Stimulated activated CD8-positive, alpha-beta memory T cell treated with anti-CD3 and anti-CD28 coated beads, Interleukin-15, amount 100 ng/mL, for 48 hours (primary cell): Measurements from ENCODE around the gene PFDN4.
"Not testable (repeated sequence)": the region's sequence is repeated elsewhere in the genome, so short reads cannot be mapped to it uniquely, and the experiment has no call there.

Source experiments
- DNase-seq, 2 donors: peaks; one replicate each; pipeline ENCODE4 v3.0.0-alpha.2; 2020; ENCODE audit warnings: low read depth in 2 of 2

Gene PFDN4

GRCh38 chr20:54223751-54224150, 15.9 kb downstream of the PFDN4 start:
- DNase-seq, result no peak

- not testable (repeated sequence) for DNase-seq
Observed at GRCh38 chr20:54224642-54225041, 16.8 kb downstream of the PFDN4 start.

GRCh38 chr20:54227241-54227640, 19.4 kb downstream of the PFDN4 start:
- DNase-seq, result no peak

GRCh38 chr20:54227751-54228150, 19.9 kb downstream of the PFDN4 start:
- DNase-seq, result no peak

- no peak for DNase-seq
Observed at GRCh38 chr20:54228841-54229240, 21.0 kb downstream of the PFDN4 start.

GRCh38 chr20:54229566-54230160, 21.8 kb downstream of the PFDN4 start:
- no peak for DNase-seq

- DNase-seq, result no peak
Observed at GRCh38 chr20:54231036-54231435, 23.1 kb downstream of the PFDN4 start.

GRCh38 chr20:54234991-54235390, 27.1 kb downstream of the PFDN4 start:
- DNase-seq, result no peak

- DNase-seq, result no peak
Observed at GRCh38 chr20:54237116-54237943, 29.4 kb downstream of the PFDN4 start.

- DNase-seq, result no peak
Observed at GRCh38 chr20:54244113-54244512, 36.2 kb downstream of the PFDN4 start.

- DNase-seq, result not testable (repeated sequence)
Observed at GRCh38 chr20:54248705-54249104, 40.8 kb downstream of the PFDN4 start.

GRCh38 chr20:54250691-54251090, 42.8 kb downstream of the PFDN4 start:
- no peak for DNase-seq

GRCh38 chr20:54251096-54251495, 43.2 kb downstream of the PFDN4 start:
- no peak for DNase-seq

GRCh38 chr20:54254596-54254995, 46.7 kb downstream of the PFDN4 start:
- DNase-seq, result no peak

- DNase-seq, result no peak
Observed at GRCh38 chr20:54255157-54255556, 47.3 kb downstream of the PFDN4 start.

- DNase-seq, result no peak
Observed at GRCh38 chr20:54256202-54256601, 48.3 kb downstream of the PFDN4 start.

GRCh38 chr20:54257071-54257816, 49.4 kb downstream of the PFDN4 start:
- DNase-seq, result no peak

- DNase-seq, result no peak
Observed at GRCh38 chr20:54260116-54260515, 52.2 kb downstream of the PFDN4 start.

GRCh38 chr20:54262671-54263070, 54.8 kb downstream of the PFDN4 start:
- no peak for DNase-seq

- no peak for DNase-seq
Observed at GRCh38 chr20:54263116-54263690, 55.3 kb downstream of the PFDN4 start.

- DNase-seq, result not testable (repeated sequence)
Observed at GRCh38 chr20:54265791-54266190, 57.9 kb downstream of the PFDN4 start.

GRCh38 chr20:54266844-54267243, 59.0 kb downstream of the PFDN4 start:
- no peak for DNase-seq
